HG03175 (cell line): Measurements from ENCODE around the gene MPHOSPH8.
"Not testable (repeated sequence)": the region's sequence is repeated elsewhere in the genome, so short reads cannot be mapped to it uniquely, and the experiment has no call there.

ENCODE experiments used
- ATAC-seq: cut with Tn5 transposase; IDR thresholded peaks from one replicate; pipeline ENCODE4 v1.9.1; 2021; ENCODE audit warnings: mild to moderate bottlenecking, moderate library complexity; ENCODE audit not compliant: unreplicated experiment

MPHOSPH8 gene

DNA sequence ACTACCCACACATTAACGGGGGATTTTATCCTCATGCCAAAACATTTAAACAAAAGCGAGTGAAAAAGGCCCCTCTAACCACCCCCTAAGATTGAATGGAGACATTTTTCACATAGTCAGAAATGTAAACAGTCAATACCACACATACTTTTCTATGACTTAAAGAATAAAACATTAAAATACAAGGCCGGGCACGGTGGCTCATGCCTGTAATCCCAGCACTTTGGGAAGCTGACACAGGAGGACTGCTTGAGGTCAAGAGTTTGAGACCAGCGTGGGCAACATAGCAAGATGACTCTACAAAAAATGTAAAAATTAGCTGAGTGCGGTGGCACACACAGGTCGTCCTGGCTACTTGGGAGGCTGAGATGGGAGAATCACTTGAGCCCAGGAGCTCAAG lies 47.3 kb downstream of the MPHOSPH8 start:
- no peak for ATAC-seq

GRCh38 chr13:19681517-19681916 lies 48.1 kb downstream of the MPHOSPH8 start:
- ATAC-seq, result no peak

DNA sequence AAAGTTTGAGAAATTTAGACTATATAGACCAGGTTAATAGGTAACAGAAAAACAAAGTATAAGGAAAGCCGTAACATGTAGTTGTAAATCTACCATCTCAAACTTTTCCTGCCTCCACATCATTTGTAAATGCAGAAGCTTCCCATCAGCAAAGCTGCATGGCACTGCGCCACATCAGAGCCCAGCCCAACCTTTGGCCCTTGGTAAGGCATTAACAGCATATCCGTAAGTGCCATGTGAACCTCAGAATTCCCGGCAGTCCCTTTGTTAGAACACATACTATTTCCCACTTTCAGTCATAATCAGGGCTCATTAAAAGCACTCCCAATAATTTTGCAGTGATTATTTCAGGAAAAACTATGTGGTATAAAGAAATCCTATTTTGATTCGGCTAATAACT lies 51.6 kb downstream of the MPHOSPH8 start:
- ATAC-seq, result no peak

- no peak for ATAC-seq
Observed at GRCh38 chr13:19685437-19685836, 52.0 kb downstream of the MPHOSPH8 start.

- ATAC-seq, result not testable (repeated sequence)
Observed at GRCh38 chr13:19691447-19691846, 58.0 kb downstream of the MPHOSPH8 start.

GRCh38 chr13:19695428-19695827 lies 62.0 kb downstream of the MPHOSPH8 start:
- no peak for ATAC-seq

GRCh38 chr13:19695829-19696228 lies 62.4 kb downstream of the MPHOSPH8 start:
- ATAC-seq, result no peak

- ATAC-seq, result not testable (repeated sequence)
Observed at GRCh38 chr13:19700963-19701362, 67.5 kb downstream of the MPHOSPH8 start.

DNA sequence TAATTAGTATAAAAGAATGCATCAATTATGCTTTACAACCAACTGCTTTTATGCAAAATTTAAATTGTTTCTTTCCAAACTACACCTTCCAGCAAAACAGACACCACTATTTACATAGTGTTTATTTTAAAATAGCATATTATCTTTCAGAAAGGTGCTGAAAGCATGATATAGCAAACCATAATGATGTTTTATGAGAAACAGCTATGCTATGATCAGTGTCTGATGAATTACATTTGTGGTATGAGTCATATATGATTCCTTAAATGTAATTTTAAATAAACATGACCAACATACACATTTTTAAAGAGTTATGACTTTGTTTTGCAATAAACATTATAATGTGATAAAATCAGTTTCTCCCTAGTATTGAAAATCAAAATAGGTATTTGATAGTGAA lies 68.2 kb downstream of the MPHOSPH8 start:
- not testable (repeated sequence) for ATAC-seq

DNA sequence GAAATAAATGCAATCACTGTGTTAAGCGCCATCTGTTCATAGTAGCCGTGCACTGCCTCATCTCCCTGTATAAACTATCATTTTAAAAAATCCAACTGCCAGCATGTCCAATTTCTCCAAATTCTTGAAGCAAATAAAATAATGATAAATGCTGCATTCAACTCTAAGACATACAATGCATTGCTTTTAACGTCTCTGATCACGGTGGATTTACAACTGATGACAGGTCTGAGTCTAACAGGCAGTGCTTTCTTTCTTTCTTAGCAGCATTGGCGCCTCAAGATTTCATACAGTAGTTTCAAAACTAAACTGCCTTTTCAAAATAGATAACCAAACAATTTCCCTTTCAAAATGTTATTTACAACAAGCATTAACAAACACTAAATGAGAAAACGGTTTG lies 70.8 kb downstream of the MPHOSPH8 start:
- not testable (repeated sequence) for ATAC-seq

DNA sequence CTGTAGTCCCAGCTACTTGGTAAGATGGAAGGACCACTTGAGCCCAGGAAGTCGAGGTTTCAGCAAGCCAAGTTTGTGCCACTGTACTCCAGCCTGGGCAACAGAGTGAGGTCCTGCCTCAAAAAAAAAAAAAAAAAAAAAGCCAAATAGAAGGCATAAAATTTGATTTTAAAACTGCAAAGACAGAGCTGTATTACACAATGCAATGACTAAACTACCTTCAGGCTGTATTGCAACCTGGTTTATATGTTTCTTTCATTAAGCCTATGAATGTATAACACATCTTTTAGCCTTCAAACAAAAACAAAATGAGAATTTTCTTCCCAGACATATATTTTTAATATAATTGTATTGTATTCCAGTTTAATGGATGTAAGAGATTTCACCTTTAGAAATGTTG lies 75.6 kb downstream of the MPHOSPH8 start:
- ATAC-seq, result not testable (repeated sequence)

DNA sequence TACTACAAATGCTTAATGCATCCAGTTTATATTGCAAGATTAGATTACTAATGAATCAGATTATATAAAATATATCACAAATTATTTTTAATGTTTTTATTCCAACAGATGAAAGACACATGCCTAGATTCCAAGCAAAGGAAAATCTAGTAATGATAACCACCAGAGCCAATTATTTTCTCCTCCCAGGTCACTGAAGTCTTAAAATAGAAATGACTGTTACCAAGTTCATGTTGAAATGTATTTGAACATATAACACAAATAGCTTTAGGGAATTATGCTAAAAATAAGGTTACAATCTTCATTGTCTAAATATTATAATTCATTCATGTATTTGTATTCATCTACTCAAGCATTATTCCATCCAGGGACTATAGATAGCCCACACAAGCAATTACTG lies 76.3 kb downstream of the MPHOSPH8 start:
- ATAC-seq, result not testable (repeated sequence)

GRCh38 chr13:19713186-19713965 lies 79.9 kb downstream of the MPHOSPH8 start:
- no peak for ATAC-seq

DNA sequence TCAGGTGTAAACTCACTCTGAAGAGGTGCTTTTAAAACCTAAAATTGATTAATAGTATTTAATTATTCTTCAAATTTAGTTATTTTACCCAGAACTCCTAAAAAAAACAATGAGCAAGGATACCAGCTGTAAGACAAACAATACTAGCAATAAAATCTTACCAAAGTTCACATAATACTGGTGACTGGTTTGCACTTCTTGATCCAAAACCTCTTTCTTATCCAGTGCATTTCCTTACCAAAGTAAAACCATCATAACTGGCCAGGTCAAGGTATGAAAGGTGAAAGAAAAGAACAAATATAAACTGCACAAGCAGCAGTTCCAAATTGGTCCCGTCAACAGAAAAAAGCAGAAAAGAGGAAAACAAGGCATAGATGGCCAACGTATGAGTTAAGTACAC lies 86.6 kb downstream of the MPHOSPH8 start:
- no peak for ATAC-seq
